Activated CD4-positive, alpha-beta T cell treated with anti-CD3 and anti-CD28 coated beads, Interleukin-2, Interleukin-4, amounts not matched to agents 100 ng/mL and 50 ng/mL, durations not matched to agents 16 hours and 8 hours (primary cell): Measurements from ENCODE around the gene CHPT1.

Experiments used
- DNase-seq: peaks from one replicate; pipeline ENCODE4 v3.0.0-alpha.2; 2020; ENCODE audit warnings: low spot score

Gene CHPT1

GRCh38 chr12:101764051-101764792, 66.8 kb downstream of the CHPT1 start:
- no peak for DNase-seq

- no peak for DNase-seq
Observed at GRCh38 chr12:101767537-101767936, 70.1 kb downstream of the CHPT1 start.

- no peak for DNase-seq
Observed at GRCh38 chr12:101768781-101769180, 71.3 kb downstream of the CHPT1 start.

GRCh38 chr12:101769865-101770264, 72.4 kb downstream of the CHPT1 start:
- DNase-seq, result no peak

- DNase-seq, result peak; percentile 55
Observed at GRCh38 chr12:101772012-101772775, 74.8 kb downstream of the CHPT1 start.

- peak; percentile 77 for DNase-seq
Observed at GRCh38 chr12:101773650-101774162, 76.3 kb downstream of the CHPT1 start.

GRCh38 chr12:101775816-101776215, 78.4 kb downstream of the CHPT1 start:
- no peak for DNase-seq

GRCh38 chr12:101777485-101777884, 80.0 kb downstream of the CHPT1 start:
- DNase-seq, result no peak

- DNase-seq, result no peak
Observed at GRCh38 chr12:101777978-101778377, 80.5 kb downstream of the CHPT1 start.
